PFSK-1 (cell line): Measurements from ENCODE around the gene TMEM128.

Experiments
- FOXP2 ChIP-seq: optimal IDR thresholded peaks from 2 replicates; pipeline ENCODE3; 2011; ENCODE audit warnings: borderline replicate concordance, control low read depth, inconsistent platforms; ENCODE audit not compliant: insufficient read depth; ENCODE audit errors: extremely low read length, extremely low read depth
- POLR2AphosphoS5 ChIP-seq: IDR thresholded peaks from 2 replicates; pipeline ENCODE4 v1.6.1; 2012; ENCODE audit warnings: low read depth, mild to moderate bottlenecking, control low read depth, low read length, moderate library complexity
- REST ChIP-seq, 2 experiments: IDR thresholded peaks; 2 replicates each; pipeline versions ENCODE4 v1.6.1 to v1.8.0; 2011 to 2012; ENCODE audit warnings: low read depth in 2 of 2, low read length in 2 of 2, control low read depth in 1 of 2, inconsistent platforms in 1 of 2, mild to moderate bottlenecking in 1 of 2, moderate library complexity in 1 of 2; ENCODE audit not compliant: insufficient read depth in 1 of 2
- SIN3A ChIP-seq: IDR thresholded peaks from 2 replicates; pipeline ENCODE4 v1.6.1; 2012; ENCODE audit warnings: mild to moderate bottlenecking, low read length, moderate library complexity, borderline replicate concordance; ENCODE audit not compliant: insufficient read depth
- TAF1 ChIP-seq: IDR thresholded peaks from 2 replicates; pipeline ENCODE4 v1.6.1; 2012; ENCODE audit warnings: low read length, control low read depth, borderline replicate concordance; ENCODE audit not compliant: insufficient read depth

- TF ChIP-seq POLR2AphosphoS5 (no peak), TAF1 (no peak), REST (IDR thresholded peaks at IDR 0.05; ENCODE audit: insufficient read depth in 1 of 2, low read depth in 2 of 2, low read length in 2 of 2) (no peak), SIN3A (no peak), FOXP2 (no peak)
These were observed 20.0 kb upstream of the TMEM128 start for GRCh38 chr4:4267981-4268380.
